Measurements from ENCODE around the gene MCRIP2.

GRCh38 chr16:610513-611381 lies 30.9 kb upstream of the MCRIP2 start:
- peak; percentile 84 to 97 for TF ChIP-seq CTCF (conservative IDR thresholded peaks at IDR 0.05 in 1 of 2, IDR thresholded peaks at IDR 0.05 in 1 of 2; ENCODE audit: extremely low read depth in 1 of 2, insufficient read depth in 1 of 2, low read depth in 1 of 2, low read length in 2 of 2)
- no peak for TF ChIP-seq EZH2 (IDR thresholded peaks at IDR 0.05; ENCODE audit: borderline replicate concordance, low read length)

All from mammary epithelial cell (primary cell).